Testis (tissue), 2 donors: ENCODE measurements around the gene HDHD5.

Experiments used
- POLR2A ChIP-seq: fragments of 450-650 bp; IDR thresholded peaks from one replicate; pipeline ENCODE4 v1.6.1; 2017; ENCODE audit warnings: antibody characterized with exemption, mild to moderate bottlenecking, moderate library complexity
- TF ChIP-seq, protein P1 (sequence below), 3 experiments: fragments of 450-650 bp in 2 of 3; fragments of 200-600 bp in 1 of 3; sonication (generic) in 1 of 3; IDR thresholded peaks; one replicate each; pipeline ENCODE4 v1.5.1; 2016 to 2019; ENCODE audit warnings: antibody characterized with exemption in 3 of 3, mild to moderate bottlenecking in 2 of 3, moderate library complexity in 1 of 3

DNA sequence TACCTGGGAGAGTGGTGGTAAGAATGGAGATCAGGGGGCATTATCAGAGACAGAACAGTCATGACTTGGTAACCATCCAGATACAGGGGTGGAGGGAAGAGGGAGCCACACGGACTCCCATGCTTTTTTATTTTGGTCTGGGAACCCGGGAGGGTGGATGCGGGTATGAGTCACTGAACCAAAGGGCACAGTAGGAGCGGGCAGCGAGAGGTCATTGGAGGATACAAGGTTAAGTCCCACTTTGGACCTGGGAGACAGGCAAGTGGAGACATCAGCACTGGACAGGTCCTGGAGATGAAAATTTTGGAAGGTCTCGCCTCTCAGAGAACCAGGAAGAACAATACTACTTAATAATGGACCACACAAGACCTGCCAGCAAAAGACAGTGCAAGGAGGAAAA lies 6.7 kb downstream of the HDHD5 start:
- TF ChIP-seq, protein P1, sequence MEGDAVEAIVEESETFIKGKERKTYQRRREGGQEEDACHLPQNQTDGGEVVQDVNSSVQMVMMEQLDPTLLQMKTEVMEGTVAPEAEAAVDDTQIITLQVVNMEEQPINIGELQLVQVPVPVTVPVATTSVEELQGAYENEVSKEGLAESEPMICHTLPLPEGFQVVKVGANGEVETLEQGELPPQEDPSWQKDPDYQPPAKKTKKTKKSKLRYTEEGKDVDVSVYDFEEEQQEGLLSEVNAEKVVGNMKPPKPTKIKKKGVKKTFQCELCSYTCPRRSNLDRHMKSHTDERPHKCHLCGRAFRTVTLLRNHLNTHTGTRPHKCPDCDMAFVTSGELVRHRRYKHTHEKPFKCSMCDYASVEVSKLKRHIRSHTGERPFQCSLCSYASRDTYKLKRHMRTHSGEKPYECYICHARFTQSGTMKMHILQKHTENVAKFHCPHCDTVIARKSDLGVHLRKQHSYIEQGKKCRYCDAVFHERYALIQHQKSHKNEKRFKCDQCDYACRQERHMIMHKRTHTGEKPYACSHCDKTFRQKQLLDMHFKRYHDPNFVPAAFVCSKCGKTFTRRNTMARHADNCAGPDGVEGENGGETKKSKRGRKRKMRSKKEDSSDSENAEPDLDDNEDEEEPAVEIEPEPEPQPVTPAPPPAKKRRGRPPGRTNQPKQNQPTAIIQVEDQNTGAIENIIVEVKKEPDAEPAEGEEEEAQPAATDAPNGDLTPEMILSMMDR (IDR thresholded peaks at IDR 0.05): no peak
- no peak for TF ChIP-seq POLR2A
